ENCODE results near the gene TMEM11.
A peak's percentile ranks its signal among the peaks of the same experiment; 100 is the strongest.

TMEM11 gene

GRCh38 chr17:21214015-21214776, at the start of gene TMEM11:
TSS of gene TMEM11 (minus strand) at chr17:21214161. CDS start at chr17:21214152, 9 bp downstream.
- peak; percentile 98 for DNase-seq (ENCODE audit: extremely low spot score, insufficient read length, low read depth)
- peak; percentile 93 for FAIRE-seq

GRCh38 chr17:21263376-21263775, 49.4 kb upstream of the TMEM11 start:
- FAIRE-seq (no peak), DNase-seq (ENCODE audit: extremely low spot score, insufficient read length, low read depth) (no peak)

- FAIRE-seq (no peak), DNase-seq (ENCODE audit: extremely low spot score, insufficient read length, low read depth) (no peak)
These were observed 48.5 kb upstream of the TMEM11 start for GRCh38 chr17:21262259-21262993.

GRCh38 chr17:21258593-21258992, 44.6 kb upstream of the TMEM11 start:
- DNase-seq (ENCODE audit: extremely low spot score, insufficient read length, low read depth) = no peak
- FAIRE-seq = no peak

- no peak for FAIRE-seq
- DNase-seq (ENCODE audit: extremely low spot score, insufficient read length, low read depth) = no peak
These were observed 39.9 kb upstream of the TMEM11 start for GRCh38 chr17:21253646-21254441.

- FAIRE-seq (peak; percentile 64), DNase-seq (ENCODE audit: extremely low spot score, insufficient read length, low read depth) (peak; percentile 74)
These were observed 39.1 kb upstream of the TMEM11 start, which contains the start of gene NATD1 for GRCh38 chr17:21252796-21253645. TSS of gene NATD1 (minus strand) at chr17:21253410. CDS start at chr17:21253264, 146 bp downstream.

GRCh38 chr17:21252289-21252795, 38.4 kb upstream of the TMEM11 start:
- FAIRE-seq = no peak
- DNase-seq (ENCODE audit: extremely low spot score, insufficient read length, low read depth) = no peak

- DNase-seq (ENCODE audit: extremely low spot score, insufficient read length, low read depth) = no peak
- FAIRE-seq = no peak
These were observed 37.5 kb upstream of the TMEM11 start for GRCh38 chr17:21251337-21252010.

- FAIRE-seq (no peak), DNase-seq (ENCODE audit: extremely low spot score, insufficient read length, low read depth) (no peak)
These were observed 36.9 kb upstream of the TMEM11 start for GRCh38 chr17:21250854-21251253.

GRCh38 chr17:21249920-21250703, 36.2 kb upstream of the TMEM11 start:
- DNase-seq (ENCODE audit: extremely low spot score, insufficient read length, low read depth) = no peak
- FAIRE-seq = no peak

- no peak for FAIRE-seq
- no peak for DNase-seq (ENCODE audit: extremely low spot score, insufficient read length, low read depth)
These were observed 35.3 kb upstream of the TMEM11 start for GRCh38 chr17:21249086-21249795.

GRCh38 chr17:21248500-21248899, 34.5 kb upstream of the TMEM11 start:
- DNase-seq (ENCODE audit: extremely low spot score, insufficient read length, low read depth) = no peak
- FAIRE-seq = no peak

- DNase-seq (ENCODE audit: extremely low spot score, insufficient read length, low read depth) (no peak), FAIRE-seq (no peak)
These were observed 33.7 kb upstream of the TMEM11 start for GRCh38 chr17:21247552-21248258.

- FAIRE-seq (no peak), DNase-seq (ENCODE audit: extremely low spot score, insufficient read length, low read depth) (no peak)
These were observed 32.7 kb upstream of the TMEM11 start for GRCh38 chr17:21246698-21247097.

- FAIRE-seq = no peak
- no peak for DNase-seq (ENCODE audit: extremely low spot score, insufficient read length, low read depth)
These were observed 31.7 kb upstream of the TMEM11 start for GRCh38 chr17:21245639-21246084.

- DNase-seq (ENCODE audit: extremely low spot score, insufficient read length, low read depth) = no peak
- no peak for FAIRE-seq
These were observed 29.7 kb upstream of the TMEM11 start for GRCh38 chr17:21243516-21244303.
